H9 (cell line): Measurements from ENCODE around the gene DCTPP1. TPM values are rescaled to one million over a fixed set of nuclear protein-coding genes. Genes with fewer than 3 reads are reported as not detected.

Experiments
- DNase-seq: peaks from one replicate; pipeline ENCODE4 v3.0.0-alpha.2; 2017
- H2AFZ ChIP-seq: one replicate; pipeline ENCODE4 v1.6.1; 2013; ENCODE audit warnings: mild to moderate bottlenecking, low read length, control low read depth, moderate library complexity
- H2AK5ac ChIP-seq: 2 replicates; pipeline ENCODE4 v1.6.1; 2013; ENCODE audit warnings: low read length, control low read depth, mixed read lengths; ENCODE audit not compliant: insufficient read length
- H2BK120ac ChIP-seq: one replicate; pipeline ENCODE4 v1.6.1; 2013; ENCODE audit warnings: low read depth, mild to moderate bottlenecking, low read length, control low read depth, inconsistent platforms; ENCODE audit not compliant: poor library complexity, severe bottlenecking
- H2BK12ac ChIP-seq: 2 replicates; pipeline ENCODE4 v1.6.1; 2013; ENCODE audit warnings: low read length, control low read depth, mixed read lengths, low read depth; ENCODE audit not compliant: insufficient read length
- H2BK15ac ChIP-seq: 2 replicates; pipeline ENCODE4 v1.6.1; 2013; ENCODE audit warnings: low read depth, low read length, control low read depth
- H2BK20ac ChIP-seq: one replicate; pipeline ENCODE4 v1.6.1; 2013; ENCODE audit warnings: low read depth, mild to moderate bottlenecking, low read length, control low read depth, inconsistent platforms; ENCODE audit not compliant: poor library complexity, severe bottlenecking
- H2BK5ac ChIP-seq: 2 replicates; pipeline ENCODE4 v1.6.1; 2013; ENCODE audit warnings: low read length, control low read depth, mixed read lengths; ENCODE audit not compliant: insufficient read length
- H3K14ac ChIP-seq: 2 replicates; pipeline ENCODE4 v1.6.1; 2013; ENCODE audit warnings: low read length, control low read depth; ENCODE audit not compliant: insufficient read depth
- H3K18ac ChIP-seq: 2 replicates; pipeline ENCODE4 v1.6.1; 2013; ENCODE audit warnings: low read depth, mild to moderate bottlenecking, mixed read lengths, low read length, control low read depth; ENCODE audit not compliant: insufficient read length
- H3K23ac ChIP-seq: 2 replicates; pipeline ENCODE4 v1.6.1; 2013; ENCODE audit warnings: low read length, control low read depth, mixed read lengths, low read depth; ENCODE audit not compliant: insufficient read length
- H3K23me2 ChIP-seq: 2 replicates; pipeline ENCODE4 v1.6.1; 2013; ENCODE audit warnings: low read depth, mild to moderate bottlenecking, mixed read lengths, low read length, control low read depth; ENCODE audit not compliant: insufficient read length, poor library complexity, severe bottlenecking
- H3K27ac ChIP-seq: 2 replicates; pipeline ENCODE4 v1.5.1; 2013; ENCODE audit warnings: low read length, control low read depth, mixed read lengths, low read depth; ENCODE audit not compliant: insufficient read length
- H3K27me3 ChIP-seq: 2 replicates; pipeline ENCODE4 v1.6.1; 2013; ENCODE audit warnings: low read length, control low read depth, inconsistent platforms; ENCODE audit not compliant: insufficient read depth
- H3K4ac ChIP-seq: 2 replicates; pipeline ENCODE4 v1.6.1; 2013; ENCODE audit warnings: low read depth, mild to moderate bottlenecking, control low read depth, inconsistent platforms, low read length, moderate library complexity
- H3K4me1 ChIP-seq: 2 replicates; pipeline ENCODE4 v1.6.1; 2013; ENCODE audit warnings: low read length, control low read depth, inconsistent platforms; ENCODE audit not compliant: insufficient read depth
- H3K4me2 ChIP-seq: 2 replicates; pipeline ENCODE4 v1.6.1; 2013; ENCODE audit warnings: low read length, control low read depth, mixed read lengths; ENCODE audit not compliant: insufficient read length, insufficient read depth
- H3K56ac ChIP-seq: 2 replicates; pipeline ENCODE4 v1.6.1; 2013; ENCODE audit warnings: low read depth, mild to moderate bottlenecking, mixed read lengths, low read length, control low read depth; ENCODE audit not compliant: insufficient read length
- H3K79me1 ChIP-seq: 2 replicates; pipeline ENCODE4 v1.6.1; 2013; ENCODE audit warnings: low read depth, mild to moderate bottlenecking, moderate library complexity, low read length, control low read depth, inconsistent platforms; ENCODE audit not compliant: insufficient read depth, poor library complexity, severe bottlenecking
- H3K79me2 ChIP-seq: 2 replicates; pipeline ENCODE4 v1.6.1; 2013; ENCODE audit warnings: low read length, control low read depth, inconsistent platforms; ENCODE audit not compliant: insufficient read depth
- H3K9ac ChIP-seq: 2 replicates; pipeline ENCODE4 v1.6.1; 2013; ENCODE audit warnings: low read length, control low read depth, mixed read lengths; ENCODE audit not compliant: insufficient read length; ENCODE audit errors: extremely low read depth
- H3K9me3 ChIP-seq: one replicate; pipeline ENCODE4 v1.6.1; 2013; ENCODE audit warnings: low read depth, low read length, inconsistent platforms; ENCODE audit not compliant: control insufficient read depth
- H3T11ph ChIP-seq: one replicate; pipeline ENCODE4 v1.6.1; 2013; ENCODE audit warnings: mild to moderate bottlenecking, low read length, control low read depth, inconsistent platforms
- H4K20me1 ChIP-seq: one replicate; pipeline ENCODE4 v1.6.1; 2013; ENCODE audit not compliant: control insufficient read depth, insufficient read length, insufficient read depth
- H4K5ac ChIP-seq: 2 replicates; pipeline ENCODE4 v1.6.1; 2013; ENCODE audit warnings: low read depth, mild to moderate bottlenecking, mixed read lengths, low read length, control low read depth; ENCODE audit not compliant: insufficient read length
- H4K8ac ChIP-seq: replicated peaks from 2 replicates; pipeline ENCODE4 v1.6.1; 2013; ENCODE audit warnings: low read length, control low read depth, mixed read lengths, low read depth; ENCODE audit not compliant: insufficient read length
- H4K91ac ChIP-seq: 2 replicates; pipeline ENCODE4 v1.6.1; 2013; ENCODE audit warnings: low read depth, mild to moderate bottlenecking, moderate library complexity, mixed read lengths, low read length, control low read depth; ENCODE audit not compliant: insufficient read length
- H3K27ac Mint-ChIP-seq, 3 experiments: 2 replicates in 2 of 3; 3 replicates in 1 of 3; pipeline ENCODE4 v1.8.0; 2020 to 2021; ENCODE audit warnings: mixed read lengths in 3 of 3, mild to moderate bottlenecking in 1 of 3, moderate library complexity in 1 of 3
- H3K27me3 Mint-ChIP-seq: 2 replicates; pipeline ENCODE4 v1.8.0; 2021; ENCODE audit warnings: low read depth, mild to moderate bottlenecking, moderate library complexity, mixed read lengths
- H3K36me3 Mint-ChIP-seq, 3 experiments: 2 replicates in 2 of 3; 3 replicates in 1 of 3; pipeline ENCODE4 v1.8.0; 2020 to 2021; ENCODE audit warnings: low read depth in 3 of 3, mixed read lengths in 3 of 3; ENCODE audit not compliant: insufficient read depth in 1 of 3
- H3K4me1 Mint-ChIP-seq, 2 experiments: 2 replicates each; pipeline ENCODE4 v1.8.0; 2020; ENCODE audit warnings: mixed read lengths in 2 of 2
- H3K4me3 Mint-ChIP-seq, 2 experiments: 2 replicates in 1 of 2; 3 replicates in 1 of 2; pipeline ENCODE4 v1.8.0; 2020 to 2021; ENCODE audit warnings: mild to moderate bottlenecking in 2 of 2, mixed read lengths in 2 of 2, moderate library complexity in 1 of 2
- H3K9me3 Mint-ChIP-seq, 2 experiments: 2 replicates in 1 of 2; 3 replicates in 1 of 2; pipeline ENCODE4 v1.8.0; 2020; ENCODE audit warnings: mild to moderate bottlenecking in 2 of 2, mixed read lengths in 2 of 2, moderate library complexity in 1 of 2
- WGBS: extraction: QIAGEN DNeasy Blood & Tissue Kit; methylation state at CpG from one replicate; pipeline ENCODE4 v1.1.7; 2013; ENCODE audit warnings: missing lambda C conversion rate, low lambda C conversion rate, mixed read lengths; ENCODE audit not compliant: insufficient read length; ENCODE audit errors: extremely low coverage; 5-methylcytosine and 5-hydroxymethylcytosine counted together
- total RNA-seq: library from RNA; stranded (reverse); gene quantifications from 2 replicates; pipeline ENCODE4 v1.2.1, GENCODE V29; 2021
- TF ChIP-seq, protein P1 (sequence below): fragments of 200-600 bp; sonication (generic); conservative IDR thresholded peaks from 3 replicates; pipeline ENCODE4 v1.8.0; 2021; ENCODE audit warnings: antibody characterized with exemption, mild to moderate bottlenecking

The DCTPP1 gene
- total RNA-seq, 1 experiment from 2014 or later: 78.3 TPM

DNA sequence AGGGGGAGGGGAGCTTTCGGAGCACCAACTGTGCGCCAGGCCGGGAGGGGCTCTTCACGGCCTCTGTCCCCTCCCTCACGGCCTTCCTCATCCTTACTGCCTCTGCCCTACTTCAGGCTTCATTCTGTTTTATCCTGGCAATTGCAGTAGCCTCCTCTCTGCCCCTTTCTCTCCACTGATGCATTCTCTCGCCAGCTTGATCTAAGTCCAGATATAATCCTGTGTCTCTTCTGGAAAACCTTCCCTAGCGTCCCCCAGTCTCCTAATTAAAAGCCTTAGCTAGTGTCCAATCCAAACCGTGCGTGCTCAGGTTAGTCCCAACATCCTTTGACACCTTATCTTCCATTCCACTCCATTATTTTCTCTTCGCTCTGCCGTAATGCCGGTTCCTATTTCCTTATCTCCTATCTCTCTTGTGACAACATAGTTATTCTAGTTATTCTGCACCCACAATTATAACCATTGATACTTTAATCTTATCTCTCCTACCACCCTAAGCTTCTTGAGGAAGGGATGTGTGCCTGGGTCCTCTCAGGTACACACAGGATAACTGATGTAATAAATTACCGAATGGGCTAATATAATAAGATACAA, 33.7 kb downstream of the DCTPP1 start:
- H3K4me1 ChIP-seq: no peaks in the 10 kb centered on the region; the same call in 1 of the 2 replicates
- TF ChIP-seq, protein P1, sequence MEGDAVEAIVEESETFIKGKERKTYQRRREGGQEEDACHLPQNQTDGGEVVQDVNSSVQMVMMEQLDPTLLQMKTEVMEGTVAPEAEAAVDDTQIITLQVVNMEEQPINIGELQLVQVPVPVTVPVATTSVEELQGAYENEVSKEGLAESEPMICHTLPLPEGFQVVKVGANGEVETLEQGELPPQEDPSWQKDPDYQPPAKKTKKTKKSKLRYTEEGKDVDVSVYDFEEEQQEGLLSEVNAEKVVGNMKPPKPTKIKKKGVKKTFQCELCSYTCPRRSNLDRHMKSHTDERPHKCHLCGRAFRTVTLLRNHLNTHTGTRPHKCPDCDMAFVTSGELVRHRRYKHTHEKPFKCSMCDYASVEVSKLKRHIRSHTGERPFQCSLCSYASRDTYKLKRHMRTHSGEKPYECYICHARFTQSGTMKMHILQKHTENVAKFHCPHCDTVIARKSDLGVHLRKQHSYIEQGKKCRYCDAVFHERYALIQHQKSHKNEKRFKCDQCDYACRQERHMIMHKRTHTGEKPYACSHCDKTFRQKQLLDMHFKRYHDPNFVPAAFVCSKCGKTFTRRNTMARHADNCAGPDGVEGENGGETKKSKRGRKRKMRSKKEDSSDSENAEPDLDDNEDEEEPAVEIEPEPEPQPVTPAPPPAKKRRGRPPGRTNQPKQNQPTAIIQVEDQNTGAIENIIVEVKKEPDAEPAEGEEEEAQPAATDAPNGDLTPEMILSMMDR: no peak
- peak overlapping the region; percentile 14 to 70 (median 39) for H3K27ac Mint-ChIP-seq
- H3K9me3 Mint-ChIP-seq: no peaks in the 10 kb centered on the region; a peak in 1 of 5 replicates
- peak overlapping the region; percentile 68 for H3K9ac ChIP-seq
- no peaks in the 10 kb centered on the region for H3K79me1 ChIP-seq
- no peak overlapping the region for H3K27ac ChIP-seq
- no peak overlapping the region for H2AK5ac ChIP-seq
- H2BK12ac ChIP-seq: no peak overlapping the region
- H2BK120ac ChIP-seq: no peak overlapping the region
- no peak overlapping the region for H3T11ph ChIP-seq
- no peak overlapping the region for H2BK20ac ChIP-seq
- no peak overlapping the region for H2BK5ac ChIP-seq
- no peak overlapping the region for H2AFZ ChIP-seq
- peaks cover 29 to 42% of the 10 kb centered on the region in 2 experiments for H3K4me1 Mint-ChIP-seq
- H3K14ac ChIP-seq: peak overlapping the region; percentile 4
- peaks cover 2% of the 10 kb centered on the region for H3K27me3 Mint-ChIP-seq
- peak overlapping the region; percentile 88 for H3K4me2 ChIP-seq
- no peak overlapping the region for H3K23ac ChIP-seq
- H4K8ac ChIP-seq: no peak overlapping the region
- DNase-seq: no peak
- no peak overlapping the region for H4K91ac ChIP-seq
- H3K4ac ChIP-seq: no peak overlapping the region
- H3K27me3 ChIP-seq: no peaks in the 10 kb centered on the region
- no peak overlapping the region for H3K56ac ChIP-seq
- H3K79me2 ChIP-seq: peaks cover 4% of the 10 kb centered on the region; the same call in 1 of the 2 replicates
- H3K36me3 Mint-ChIP-seq: peaks cover 9 to 33% (median 20%) of the 10 kb centered on the region in 3 experiments; a peak in 6 of 7 replicates
- no peak overlapping the region for H3K18ac ChIP-seq
- no CpG with 5 or more reads among the region's 13 CpGs for WGBS
- peaks cover 22% of the 10 kb centered on the region for H3K23me2 ChIP-seq
- H4K5ac ChIP-seq: no peak overlapping the region
- no peaks in the 10 kb centered on the region for H4K20me1 ChIP-seq
- H2BK15ac ChIP-seq: no peak overlapping the region
- no peaks in the 10 kb centered on the region for H3K9me3 ChIP-seq
- peak overlapping the region; percentile 90 to 91 for H3K4me3 Mint-ChIP-seq
